Esophagus squamous epithelium (tissue), 4 donors: ENCODE results near the gene RIC8B.

ENCODE experiments used
- POLR2A ChIP-seq, 4 donors: fragments of 450-650 bp; IDR thresholded peaks; one replicate each; pipeline ENCODE4 v1.6.1; 2017; ENCODE audit warnings: antibody characterized with exemption in 4 of 4, mild to moderate bottlenecking in 4 of 4, moderate library complexity in 3 of 4
- TF ChIP-seq, protein P1 (sequence below), 6 experiments: fragments of 450-650 bp in 4 of 6; fragments of 200-600 bp in 2 of 6; sonication (generic) in 2 of 6; IDR thresholded peaks; one replicate each; pipeline ENCODE4 v1.5.1; 2016 to 2019; ENCODE audit warnings: antibody characterized with exemption in 6 of 6, mild to moderate bottlenecking in 4 of 6, moderate library complexity in 4 of 6

DNA sequence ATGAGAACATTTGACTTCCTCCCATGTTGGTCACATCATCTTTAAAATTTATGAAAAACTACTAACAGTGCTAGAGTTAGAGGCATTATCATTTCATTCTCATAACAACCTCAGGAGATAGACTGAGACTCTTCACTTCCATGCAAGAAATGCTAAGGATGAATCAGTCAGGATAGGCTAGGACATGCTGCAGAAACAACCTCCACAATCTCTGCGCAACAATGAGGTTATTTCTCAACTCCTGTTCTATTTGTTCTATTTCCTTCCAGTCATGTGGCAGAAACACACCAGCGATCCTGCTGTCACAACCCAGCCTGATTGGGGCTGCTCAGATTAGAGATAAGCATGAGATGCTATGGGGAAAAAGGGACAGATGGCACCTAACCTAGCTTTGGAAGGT, 132.2 kb downstream of the RIC8B start:
- TF ChIP-seq, protein P1, sequence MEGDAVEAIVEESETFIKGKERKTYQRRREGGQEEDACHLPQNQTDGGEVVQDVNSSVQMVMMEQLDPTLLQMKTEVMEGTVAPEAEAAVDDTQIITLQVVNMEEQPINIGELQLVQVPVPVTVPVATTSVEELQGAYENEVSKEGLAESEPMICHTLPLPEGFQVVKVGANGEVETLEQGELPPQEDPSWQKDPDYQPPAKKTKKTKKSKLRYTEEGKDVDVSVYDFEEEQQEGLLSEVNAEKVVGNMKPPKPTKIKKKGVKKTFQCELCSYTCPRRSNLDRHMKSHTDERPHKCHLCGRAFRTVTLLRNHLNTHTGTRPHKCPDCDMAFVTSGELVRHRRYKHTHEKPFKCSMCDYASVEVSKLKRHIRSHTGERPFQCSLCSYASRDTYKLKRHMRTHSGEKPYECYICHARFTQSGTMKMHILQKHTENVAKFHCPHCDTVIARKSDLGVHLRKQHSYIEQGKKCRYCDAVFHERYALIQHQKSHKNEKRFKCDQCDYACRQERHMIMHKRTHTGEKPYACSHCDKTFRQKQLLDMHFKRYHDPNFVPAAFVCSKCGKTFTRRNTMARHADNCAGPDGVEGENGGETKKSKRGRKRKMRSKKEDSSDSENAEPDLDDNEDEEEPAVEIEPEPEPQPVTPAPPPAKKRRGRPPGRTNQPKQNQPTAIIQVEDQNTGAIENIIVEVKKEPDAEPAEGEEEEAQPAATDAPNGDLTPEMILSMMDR (IDR thresholded peaks at IDR 0.05): no peak
- TF ChIP-seq POLR2A (IDR thresholded peaks at IDR 0.05): no peak
